GM12892 (cell line): ENCODE data around the gene POLRMT.

Experiments
- POLR2A ChIP-seq: IDR thresholded peaks from 2 replicates; pipeline ENCODE4 v1.6.1; 2011; ENCODE audit warnings: low read depth, low read length, control low read depth
- POLR2AphosphoS5 ChIP-seq: IDR thresholded peaks from 2 replicates; pipeline ENCODE4 v1.6.1; 2011; ENCODE audit warnings: low read depth, low read length, control low read depth
- TAF1 ChIP-seq: IDR thresholded peaks from 2 replicates; pipeline ENCODE4 v1.6.1; 2011; ENCODE audit warnings: low read depth, mild to moderate bottlenecking, control low read depth, low read length, borderline replicate concordance

DNA sequence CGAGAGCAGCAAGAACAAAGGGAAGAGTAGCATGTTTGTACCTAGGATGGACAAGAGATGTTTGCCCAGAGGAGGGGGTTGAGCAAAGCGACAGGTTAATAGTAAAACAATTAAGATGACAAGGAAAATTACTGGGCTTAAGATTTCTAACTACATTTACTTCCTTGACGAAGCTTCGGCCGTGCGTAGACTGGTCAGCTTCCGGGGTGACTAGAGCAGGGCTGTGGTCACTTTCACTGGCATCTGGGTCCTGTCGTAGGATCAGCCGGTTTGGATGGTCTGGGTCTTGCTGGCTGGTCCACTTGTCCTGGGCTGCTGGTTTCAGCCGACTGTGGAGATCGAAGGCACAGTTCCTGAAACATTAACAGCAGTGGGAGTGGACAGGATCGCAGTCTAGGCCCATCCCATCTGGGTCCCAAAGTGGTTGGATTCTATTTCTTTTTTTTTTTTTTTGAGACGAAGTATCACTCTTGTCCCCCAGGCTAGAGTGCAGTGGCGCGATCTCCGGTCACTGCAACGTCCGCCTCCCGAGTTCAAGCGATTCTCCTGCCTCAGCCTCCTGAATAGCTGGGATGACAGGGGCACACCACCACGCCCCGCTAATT is 65.9 kb downstream of the POLRMT start:
- no peak for TF ChIP-seq POLR2AphosphoS5
- TF ChIP-seq POLR2A = no peak
- TF ChIP-seq TAF1 = no peak
